ENCODE measurements around the gene CNIH3. TPM values are rescaled to one million over a fixed set of nuclear protein-coding genes. Genes with fewer than 3 reads are reported as not detected.

CNIH3 gene
- total RNA-seq, 1 experiment from 2014 or later, result 3.4 TPM

DNA sequence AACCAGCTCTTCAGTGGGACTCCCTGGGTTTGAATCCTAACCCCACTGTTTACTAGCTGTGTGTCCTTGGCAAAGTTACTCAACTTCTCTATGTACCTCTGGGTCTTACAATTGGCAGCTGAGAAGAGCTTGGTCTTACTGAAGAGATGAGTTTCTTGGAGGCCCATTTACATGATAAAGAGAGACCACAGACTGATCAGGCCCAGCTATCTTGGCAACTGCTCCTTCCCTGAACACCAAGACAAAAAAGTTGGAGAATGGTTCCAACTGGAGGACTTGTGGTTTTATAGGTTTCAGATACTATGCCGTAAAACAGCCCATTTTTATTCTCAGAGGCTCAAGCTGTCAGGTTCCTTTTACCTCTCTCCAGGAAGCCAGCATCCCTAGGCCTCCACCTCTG, 24.8 kb upstream of the CNIH3 start:
- no peaks in the 10 kb centered on the region for H3K9me3 Mint-ChIP-seq (ENCODE audit: unreplicated experiment)
- H3K27me3 Mint-ChIP-seq (ENCODE audit: insufficient read depth, unreplicated experiment), result no peaks in the 10 kb centered on the region
- BruUV-seq (replicated peaks), result no TSS peak
- POLR2A ChIA-PET, result interaction anchor here (0.6 kb wide), 1 partner anchor 33 kb away, joined by 3 read pairs; no protein-coding TSS in a partner anchor
- intact Hi-C loops (cut with micrococcal nuclease), result no loop called here
- CTCF ChIA-PET, result interaction anchor here (0.5 to 3.0 kb wide), 7 partner anchors 11 to 280 kb away, joined by 3 to 22 read pairs (median 4); no protein-coding TSS in a partner anchor
- no peak overlapping the region for H3K4me3 Mint-ChIP-seq (ENCODE audit: unreplicated experiment)
- H3K36me3 Mint-ChIP-seq (ENCODE audit: insufficient read depth, unreplicated experiment), result no peaks in the 10 kb centered on the region
- DNase-seq (ENCODE audit: unreplicated experiment), result no peak
- H3K4me1 Mint-ChIP-seq (ENCODE audit: insufficient read depth, unreplicated experiment), result peaks cover 15% of the 10 kb centered on the region
- TF ChIP-seq, protein P1, sequence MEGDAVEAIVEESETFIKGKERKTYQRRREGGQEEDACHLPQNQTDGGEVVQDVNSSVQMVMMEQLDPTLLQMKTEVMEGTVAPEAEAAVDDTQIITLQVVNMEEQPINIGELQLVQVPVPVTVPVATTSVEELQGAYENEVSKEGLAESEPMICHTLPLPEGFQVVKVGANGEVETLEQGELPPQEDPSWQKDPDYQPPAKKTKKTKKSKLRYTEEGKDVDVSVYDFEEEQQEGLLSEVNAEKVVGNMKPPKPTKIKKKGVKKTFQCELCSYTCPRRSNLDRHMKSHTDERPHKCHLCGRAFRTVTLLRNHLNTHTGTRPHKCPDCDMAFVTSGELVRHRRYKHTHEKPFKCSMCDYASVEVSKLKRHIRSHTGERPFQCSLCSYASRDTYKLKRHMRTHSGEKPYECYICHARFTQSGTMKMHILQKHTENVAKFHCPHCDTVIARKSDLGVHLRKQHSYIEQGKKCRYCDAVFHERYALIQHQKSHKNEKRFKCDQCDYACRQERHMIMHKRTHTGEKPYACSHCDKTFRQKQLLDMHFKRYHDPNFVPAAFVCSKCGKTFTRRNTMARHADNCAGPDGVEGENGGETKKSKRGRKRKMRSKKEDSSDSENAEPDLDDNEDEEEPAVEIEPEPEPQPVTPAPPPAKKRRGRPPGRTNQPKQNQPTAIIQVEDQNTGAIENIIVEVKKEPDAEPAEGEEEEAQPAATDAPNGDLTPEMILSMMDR (IDR thresholded peaks at IDR 0.05; ENCODE audit: unreplicated experiment), result no peak
- no peak overlapping the region for H3K27ac Mint-ChIP-seq (ENCODE audit: low read depth, unreplicated experiment)

- Mint-ChIP-seq H3K4me3 (ENCODE audit: unreplicated experiment) (no peak overlapping the region), H3K36me3 (ENCODE audit: insufficient read depth, unreplicated experiment) (no peaks in the 10 kb centered on the region), H3K9me3 (ENCODE audit: unreplicated experiment) (no peaks in the 10 kb centered on the region), H3K27me3 (ENCODE audit: insufficient read depth, unreplicated experiment) (no peaks in the 10 kb centered on the region), H3K27ac (ENCODE audit: low read depth, unreplicated experiment) (no peak overlapping the region), H3K4me1 (ENCODE audit: insufficient read depth, unreplicated experiment) (peaks cover 15% of the 10 kb centered on the region)
- ChIA-PET POLR2A (no interaction called here), CTCF (interaction anchor here (0.6 to 3.0 kb wide), 12 partner anchors 11 to 1769 kb away, joined by 3 to 22 read pairs (median 4); partner anchors contain the start of gene CNIH3)
- no TSS peak for BruUV-seq (replicated peaks)
- intact Hi-C loops (cut with micrococcal nuclease), result loop anchor here (2.0 kb wide), 1 partner anchor 28 kb away; no protein-coding TSS in a partner anchor
- TF ChIP-seq, protein P1 (IDR thresholded peaks at IDR 0.05; ENCODE audit: unreplicated experiment), result no peak
- peak; percentile 86 for DNase-seq (ENCODE audit: unreplicated experiment)
Observed at GRCh38 chr1:224592636-224593582, 23.2 kb upstream of the CNIH3 start.

DNA sequence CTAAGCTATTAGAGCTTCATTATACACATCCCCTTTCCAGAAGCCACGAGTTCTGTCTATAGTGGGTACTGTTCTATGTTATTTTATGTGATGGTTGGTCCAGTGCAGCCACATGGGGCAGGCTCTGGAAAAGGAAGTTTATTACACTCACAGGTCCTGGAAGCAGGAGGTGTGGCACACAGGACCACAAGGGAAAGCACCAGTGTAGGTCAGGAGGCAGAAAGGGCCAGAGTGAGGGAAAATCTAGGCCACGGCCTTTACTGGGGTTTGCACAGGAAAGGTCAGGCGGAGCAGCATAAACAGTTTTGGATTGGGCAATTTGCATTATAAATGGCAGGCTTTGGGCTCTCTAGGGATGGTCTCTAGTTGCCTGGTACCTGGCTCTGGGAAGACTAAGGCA, 21.8 kb upstream of the CNIH3 start:
- no peak for DNase-seq (ENCODE audit: unreplicated experiment)
- ChIA-PET CTCF (interaction anchor here (0.5 to 3.4 kb wide), 7 partner anchors 10 to 360 kb away, joined by 3 to 9 read pairs (median 4); no protein-coding TSS in a partner anchor), POLR2A (no interaction called here)
- H3K36me3 Mint-ChIP-seq (ENCODE audit: insufficient read depth, unreplicated experiment), result no peaks in the 10 kb centered on the region
- BruUV-seq (replicated peaks), result no TSS peak
- no peak overlapping the region for H3K27ac Mint-ChIP-seq (ENCODE audit: low read depth, unreplicated experiment)
- no peaks in the 10 kb centered on the region for H3K9me3 Mint-ChIP-seq (ENCODE audit: unreplicated experiment)
- intact Hi-C loops (cut with micrococcal nuclease), result no loop called here
- no peak overlapping the region for H3K4me3 Mint-ChIP-seq (ENCODE audit: unreplicated experiment)
- TF ChIP-seq, protein P1 (IDR thresholded peaks at IDR 0.05; ENCODE audit: unreplicated experiment), result no peak
- H3K27me3 Mint-ChIP-seq (ENCODE audit: insufficient read depth, unreplicated experiment), result no peaks in the 10 kb centered on the region
- peaks cover 15% of the 10 kb centered on the region for H3K4me1 Mint-ChIP-seq (ENCODE audit: insufficient read depth, unreplicated experiment)

GRCh38 chr1:224594851-224595250, 21.3 kb upstream of the CNIH3 start:
- no peaks in the 10 kb centered on the region for H3K36me3 Mint-ChIP-seq (ENCODE audit: insufficient read depth, unreplicated experiment)
- TF ChIP-seq, protein P1 (IDR thresholded peaks at IDR 0.05; ENCODE audit: unreplicated experiment), result no peak
- H3K4me3 Mint-ChIP-seq (ENCODE audit: unreplicated experiment), result no peak overlapping the region
- H3K27ac Mint-ChIP-seq (ENCODE audit: low read depth, unreplicated experiment), result no peak overlapping the region
- intact Hi-C loops (cut with micrococcal nuclease), result no loop called here
- peaks cover 15% of the 10 kb centered on the region for H3K4me1 Mint-ChIP-seq (ENCODE audit: insufficient read depth, unreplicated experiment)
- CTCF ChIA-PET, result interaction anchor here (1.1 to 3.4 kb wide), 3 partner anchors 47 to 256 kb away, joined by 3 to 9 read pairs (median 5); no protein-coding TSS in a partner anchor
- POLR2A ChIA-PET, result interaction anchor here (0.7 kb wide), 1 partner anchor 16 kb away, joined by 3 read pairs; no protein-coding TSS in a partner anchor
- no peaks in the 10 kb centered on the region for H3K9me3 Mint-ChIP-seq (ENCODE audit: unreplicated experiment)
- DNase-seq (ENCODE audit: unreplicated experiment), result no peak
- H3K27me3 Mint-ChIP-seq (ENCODE audit: insufficient read depth, unreplicated experiment), result no peaks in the 10 kb centered on the region
- no TSS peak for BruUV-seq (replicated peaks)

Data from MCF 10A (cell line).